Measurements from ENCODE around the gene ARTN.

DNA sequence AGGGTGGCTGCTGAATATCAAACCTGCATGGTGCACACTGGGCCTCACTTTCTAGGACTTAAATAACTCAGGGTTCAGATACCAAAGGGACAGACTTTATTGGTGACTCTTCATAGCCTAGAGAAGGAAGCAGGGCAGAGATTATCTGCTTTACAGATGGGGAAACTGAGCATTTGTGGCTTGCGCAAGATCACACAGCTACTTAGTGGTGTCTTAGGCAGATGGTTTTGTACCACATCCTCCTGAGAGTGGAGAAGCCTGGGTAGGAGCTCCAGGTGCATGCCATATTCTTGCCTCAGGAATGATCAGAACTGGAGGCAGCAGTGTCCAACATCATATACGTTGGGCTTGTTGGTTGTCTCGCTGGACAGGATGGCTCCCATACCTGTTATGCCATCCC lies 29.4 kb downstream of the ARTN start:
- TF ChIP-seq SUZ12 (IDR thresholded peaks at IDR 0.05; ENCODE audit: extremely low read depth, insufficient read depth, insufficient read length) (no peak), YY1 (IDR thresholded peaks at IDR 0.05; ENCODE audit: insufficient read depth, insufficient read length) (no peak), ZNF274 (IDR thresholded peaks at IDR 0.05; ENCODE audit: low read depth, low read length) (no peak)
